Measurements from ENCODE around the gene NT5C.

DNA sequence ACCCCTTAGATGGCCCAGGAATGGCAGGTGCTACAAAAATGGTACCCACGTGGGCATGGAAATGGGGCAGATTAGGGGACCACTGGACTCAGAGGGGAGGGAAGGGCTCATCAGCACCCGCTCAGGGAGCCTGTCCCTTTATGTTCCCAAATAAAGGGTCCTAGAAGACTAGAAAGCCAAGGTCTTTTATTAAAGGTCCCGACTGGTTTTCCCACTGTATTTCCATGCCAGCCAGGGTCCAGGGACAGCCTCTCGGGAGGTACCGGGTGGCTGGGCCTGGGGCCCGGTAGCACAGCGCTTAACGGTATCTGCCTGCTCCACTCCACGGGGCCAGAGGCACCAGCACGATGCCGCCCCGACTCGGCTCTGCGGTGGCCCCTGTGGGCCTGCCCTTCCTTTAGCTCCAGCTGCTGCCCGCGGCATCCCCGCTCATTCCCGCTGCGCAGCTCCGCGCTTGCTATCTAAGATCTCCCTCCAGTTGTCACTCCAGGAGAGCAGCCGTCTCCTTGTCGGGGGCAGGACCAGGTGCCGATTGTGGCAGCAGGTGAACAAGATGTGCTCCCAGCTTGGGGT lies 1.4 kb downstream of the NT5C start:
- TF ChIP-seq, protein P1, sequence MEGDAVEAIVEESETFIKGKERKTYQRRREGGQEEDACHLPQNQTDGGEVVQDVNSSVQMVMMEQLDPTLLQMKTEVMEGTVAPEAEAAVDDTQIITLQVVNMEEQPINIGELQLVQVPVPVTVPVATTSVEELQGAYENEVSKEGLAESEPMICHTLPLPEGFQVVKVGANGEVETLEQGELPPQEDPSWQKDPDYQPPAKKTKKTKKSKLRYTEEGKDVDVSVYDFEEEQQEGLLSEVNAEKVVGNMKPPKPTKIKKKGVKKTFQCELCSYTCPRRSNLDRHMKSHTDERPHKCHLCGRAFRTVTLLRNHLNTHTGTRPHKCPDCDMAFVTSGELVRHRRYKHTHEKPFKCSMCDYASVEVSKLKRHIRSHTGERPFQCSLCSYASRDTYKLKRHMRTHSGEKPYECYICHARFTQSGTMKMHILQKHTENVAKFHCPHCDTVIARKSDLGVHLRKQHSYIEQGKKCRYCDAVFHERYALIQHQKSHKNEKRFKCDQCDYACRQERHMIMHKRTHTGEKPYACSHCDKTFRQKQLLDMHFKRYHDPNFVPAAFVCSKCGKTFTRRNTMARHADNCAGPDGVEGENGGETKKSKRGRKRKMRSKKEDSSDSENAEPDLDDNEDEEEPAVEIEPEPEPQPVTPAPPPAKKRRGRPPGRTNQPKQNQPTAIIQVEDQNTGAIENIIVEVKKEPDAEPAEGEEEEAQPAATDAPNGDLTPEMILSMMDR (IDR thresholded peaks at IDR 0.05), result no peak
- TF ChIP-seq POLR2A (IDR thresholded peaks at IDR 0.05), result no peak
